Skeletal muscle satellite cell (primary cell): ENCODE results near the gene DTNA.

Experiments used
- H3K27me3 ChIP-seq: 2 replicates; pipeline ENCODE4 v1.7.0; 2013; ENCODE audit warnings: low read length; ENCODE audit not compliant: control insufficient read depth, insufficient read depth
- H3K36me3 ChIP-seq: 2 replicates; pipeline ENCODE4 v1.7.0; 2013; ENCODE audit warnings: mild to moderate bottlenecking, control low read depth, low read length; ENCODE audit not compliant: insufficient read depth
- H3K4me1 ChIP-seq: 2 replicates; pipeline ENCODE4 v1.7.0; 2013; ENCODE audit warnings: low read length; ENCODE audit not compliant: control insufficient read depth, insufficient read depth
- H3K4me2 ChIP-seq: 2 replicates; pipeline ENCODE4 v1.7.0; 2013; ENCODE audit warnings: mild to moderate bottlenecking, low read length
- H3K4me3 ChIP-seq: 2 replicates; pipeline ENCODE4 v1.7.0; 2013; ENCODE audit warnings: low read length
- H3K9ac ChIP-seq: 2 replicates; pipeline ENCODE4 v1.7.0; 2013; ENCODE audit warnings: mild to moderate bottlenecking, low read depth, low read length, moderate library complexity
- H3K9me3 ChIP-seq: replicated peaks from 2 replicates; pipeline ENCODE4 v1.7.0; 2013; ENCODE audit warnings: mild to moderate bottlenecking, control low read depth, low read length

The DTNA gene

GRCh38 chr18:34808389-34808788, 98.3 kb downstream of the DTNA start:
- Histone ChIP-seq H3K36me3 (no peaks in the 10 kb centered on the region), H3K27me3 (no peaks in the 10 kb centered on the region), H3K4me3 (no peak overlapping the region), H3K9ac (no peak overlapping the region), H3K4me2 (no peak overlapping the region), H3K4me1 (no peaks in the 10 kb centered on the region), H3K9me3 (no peaks in the 10 kb centered on the region)

- no peaks in the 10 kb centered on the region for H3K9me3 ChIP-seq
- no peak overlapping the region for H3K4me2 ChIP-seq
- no peaks in the 10 kb centered on the region for H3K4me1 ChIP-seq
- no peak overlapping the region for H3K9ac ChIP-seq
- no peak overlapping the region for H3K4me3 ChIP-seq
- no peaks in the 10 kb centered on the region for H3K36me3 ChIP-seq
- H3K27me3 ChIP-seq = no peaks in the 10 kb centered on the region
These were observed 99.5 kb downstream of the DTNA start for GRCh38 chr18:34809451-34810072.

GRCh38 chr18:34816183-34816582, 106.1 kb downstream of the DTNA start:
- H3K4me2 ChIP-seq = no peak overlapping the region
- no peaks in the 10 kb centered on the region for H3K9me3 ChIP-seq
- no peaks in the 10 kb centered on the region for H3K36me3 ChIP-seq
- no peak overlapping the region for H3K9ac ChIP-seq
- H3K27me3 ChIP-seq = no peaks in the 10 kb centered on the region
- no peaks in the 10 kb centered on the region for H3K4me1 ChIP-seq
- no peak overlapping the region for H3K4me3 ChIP-seq

- Histone ChIP-seq H3K4me3 (no peak overlapping the region), H3K9me3 (no peaks in the 10 kb centered on the region), H3K4me2 (no peak overlapping the region), H3K27me3 (no peaks in the 10 kb centered on the region), H3K36me3 (no peaks in the 10 kb centered on the region), H3K9ac (no peak overlapping the region), H3K4me1 (no peaks in the 10 kb centered on the region)
These were observed 107.5 kb downstream of the DTNA start for GRCh38 chr18:34817636-34818035.

- Histone ChIP-seq H3K9me3 (no peaks in the 10 kb centered on the region), H3K4me3 (no peak overlapping the region), H3K4me2 (no peak overlapping the region), H3K4me1 (no peaks in the 10 kb centered on the region), H3K27me3 (no peaks in the 10 kb centered on the region), H3K36me3 (no peaks in the 10 kb centered on the region), H3K9ac (no peak overlapping the region)
These were observed 108.0 kb downstream of the DTNA start for GRCh38 chr18:34818064-34818463.

- no peak overlapping the region for H3K4me2 ChIP-seq
- H3K36me3 ChIP-seq = no peaks in the 10 kb centered on the region
- H3K4me3 ChIP-seq = no peak overlapping the region
- no peaks in the 10 kb centered on the region for H3K27me3 ChIP-seq
- H3K9ac ChIP-seq = no peak overlapping the region
- no peaks in the 10 kb centered on the region for H3K4me1 ChIP-seq
- H3K9me3 ChIP-seq = no peaks in the 10 kb centered on the region
These were observed 110.4 kb downstream of the DTNA start for GRCh38 chr18:34820360-34821065.

GRCh38 chr18:34821669-34822210, 111.6 kb downstream of the DTNA start:
- Histone ChIP-seq H3K9me3 (no peaks in the 10 kb centered on the region), H3K4me2 (no peak overlapping the region), H3K9ac (no peak overlapping the region), H3K4me1 (no peaks in the 10 kb centered on the region), H3K27me3 (no peaks in the 10 kb centered on the region), H3K36me3 (no peaks in the 10 kb centered on the region), H3K4me3 (no peak overlapping the region)

- H3K36me3 ChIP-seq = no peaks in the 10 kb centered on the region
- H3K9ac ChIP-seq = no peak overlapping the region
- H3K4me1 ChIP-seq = no peaks in the 10 kb centered on the region
- no peaks in the 10 kb centered on the region for H3K9me3 ChIP-seq
- no peak overlapping the region for H3K4me2 ChIP-seq
- H3K27me3 ChIP-seq = no peaks in the 10 kb centered on the region
- no peak overlapping the region for H3K4me3 ChIP-seq
These were observed 118.0 kb downstream of the DTNA start for GRCh38 chr18:34828093-34828492.

- no peak overlapping the region for H3K4me3 ChIP-seq
- H3K9ac ChIP-seq = no peak overlapping the region
- H3K9me3 ChIP-seq = no peaks in the 10 kb centered on the region
- no peak overlapping the region for H3K4me2 ChIP-seq
- H3K4me1 ChIP-seq = no peaks in the 10 kb centered on the region
- no peaks in the 10 kb centered on the region for H3K27me3 ChIP-seq
- H3K36me3 ChIP-seq = no peaks in the 10 kb centered on the region
These were observed 124.8 kb downstream of the DTNA start for GRCh38 chr18:34834897-34835296.

GRCh38 chr18:34835466-34835865, 125.4 kb downstream of the DTNA start:
- Histone ChIP-seq H3K4me1 (no peaks in the 10 kb centered on the region), H3K27me3 (no peaks in the 10 kb centered on the region), H3K9ac (no peak overlapping the region), H3K4me2 (no peak overlapping the region), H3K36me3 (no peaks in the 10 kb centered on the region), H3K9me3 (no peaks in the 10 kb centered on the region), H3K4me3 (no peak overlapping the region)

- Histone ChIP-seq H3K9ac (no peak overlapping the region), H3K36me3 (no peaks in the 10 kb centered on the region), H3K4me2 (no peak overlapping the region), H3K4me3 (no peak overlapping the region), H3K4me1 (no peaks in the 10 kb centered on the region), H3K27me3 (no peaks in the 10 kb centered on the region), H3K9me3 (no peaks in the 10 kb centered on the region)
These were observed 127.7 kb downstream of the DTNA start for GRCh38 chr18:34837769-34838272.

- Histone ChIP-seq H3K4me3 (no peak overlapping the region), H3K9ac (no peak overlapping the region), H3K4me1 (no peaks in the 10 kb centered on the region), H3K36me3 (no peaks in the 10 kb centered on the region), H3K27me3 (no peaks in the 10 kb centered on the region), H3K9me3 (no peaks in the 10 kb centered on the region), H3K4me2 (no peak overlapping the region)
These were observed 128.6 kb downstream of the DTNA start for GRCh38 chr18:34838669-34839068.
